Kidney (tissue), 14 donors: ENCODE data around the gene GPRC5C. TPM values are rescaled to one million over a fixed set of nuclear protein-coding genes. Genes with fewer than 3 reads are reported as not detected.
A peak's percentile ranks its signal among the peaks of the same experiment; 100 is the strongest.
"Not testable (repeated sequence)": the region's sequence is repeated elsewhere in the genome, so short reads cannot be mapped to it uniquely, and the experiment has no call there.

Source experiments
- DNase-seq, 5 donors: peaks; one replicate each; pipeline ENCODE4 v3.0.0-alpha.2; 2013 to 2020
- FAIRE-seq: peaks from 2 replicates; lab custom pipeline; 2012; peaks lifted over from hg19 to GRCh38; lab: Jason Lieb, UNC
- H3K27ac ChIP-seq, 2 donors: one replicate each; pipeline ENCODE4 v1.7.0; 2013; ENCODE audit warnings: low read depth in 2 of 2, low read length in 2 of 2, inconsistent platforms in 1 of 2
- H3K27me3 ChIP-seq: one replicate; pipeline ENCODE4 v1.7.1; 2013; ENCODE audit warnings: low read length, inconsistent platforms; ENCODE audit not compliant: control insufficient read depth, insufficient read depth
- H3K36me3 ChIP-seq, 3 donors: one replicate each; pipeline versions ENCODE4 v1.7.0 to v1.7.1; 2013; ENCODE audit warnings: low read length in 3 of 3, control low read depth in 1 of 3, inconsistent platforms in 1 of 3; ENCODE audit not compliant: insufficient read depth in 3 of 3, control insufficient read depth in 2 of 3
- H3K4me1 ChIP-seq, 3 donors: one replicate each; pipeline versions ENCODE4 v1.7.0 to v1.7.1; 2013; ENCODE audit warnings: low read length in 3 of 3, inconsistent platforms in 1 of 3, low read depth in 1 of 3; ENCODE audit not compliant: control insufficient read depth in 2 of 3, insufficient read depth in 2 of 3
- H3K4me3 ChIP-seq, 3 donors: one replicate each; pipeline versions ENCODE4 v1.7.0 to v1.8.1; 2013; ENCODE audit warnings: low read length in 3 of 3, control low read depth in 1 of 3, inconsistent platforms in 1 of 3
- H3K9ac ChIP-seq, 3 donors: one replicate each; pipeline versions ENCODE4 v1.7.0 to v1.7.1; 2013; ENCODE audit warnings: low read length in 3 of 3, control low read depth in 1 of 3, inconsistent platforms in 1 of 3
- H3K9me3 ChIP-seq, 3 donors: one replicate each; pipeline versions ENCODE4 v1.7.0 to v1.7.1; 2013; ENCODE audit warnings: low read length in 3 of 3, control low read depth in 1 of 3, inconsistent platforms in 1 of 3; ENCODE audit not compliant: control insufficient read depth in 2 of 3, insufficient read depth in 1 of 3
- CTCF ChIP-seq: IDR thresholded peaks from 3 replicates; pipeline ENCODE4 v1.5.1; 2012; ENCODE audit warnings: mild to moderate bottlenecking, moderate library complexity, borderline replicate concordance; ENCODE audit not compliant: insufficient read depth; ENCODE audit errors: extremely low read depth
- intact Hi-C: fragments of 100-400 bp; cut with DNase I; formaldehyde crosslinking; loops from one replicate; pipeline ENCODE4 v1.11.1; 2022
- polyA plus RNA-seq: library from polyadenylated mRNA; stranded (reverse); fragments of 350-450 nt; fragmentation: Illumina TruSeq; extraction: RNeasy Lipid Tissue Mini Kit (QIAGEN cat#74804); gene quantifications from one replicate; pipeline ENCODE4 v1.2.3, GENCODE V29; 2014; ENCODE audit warnings: low read depth, low replicate concordance; ENCODE audit not compliant: insufficient read depth
- total RNA-seq: library from RNA; stranded (reverse); fragmentation: NEBNext Ultra II Directional; extraction: Animal tissue kit (Norgen Biotek cat#: 25700); gene quantifications from one replicate; pipeline ENCODE4 v1.2.1, GENCODE V29; 2021
- donor health status: control.
- donor health status: control.
- donor health status: control.
- donor health status: control.
- donor health status: control.
- donor health status: DM: yes; HTN: yes; CAD: no.
- donor health status: Normal renal cell carcinoma (clear cell type).

Gene GPRC5C
- total and polyA plus RNA-seq, 2 donors from 2014 or later: 242 to 358 TPM

GRCh38 chr17:74403512-74404137 lies 28.3 kb upstream of the GPRC5C start:
- no peak for TF ChIP-seq CTCF
- H3K4me3 ChIP-seq: no peak overlapping the region
- H3K36me3 ChIP-seq: no peaks in the 10 kb centered on the region
- DNase-seq (no peak), FAIRE-seq (no peak)
- H3K27ac ChIP-seq: no peak overlapping the region
- no peaks in the 10 kb centered on the region for H3K27me3 ChIP-seq
- no peaks in the 10 kb centered on the region for H3K4me1 ChIP-seq
- no peaks in the 10 kb centered on the region for H3K9me3 ChIP-seq
- H3K9ac ChIP-seq: no peak overlapping the region
- intact Hi-C loops: no loop called here

- Histone ChIP-seq H3K9me3 (no peaks in the 10 kb centered on the region), H3K27me3 (no peaks in the 10 kb centered on the region), H3K4me1 (no peaks in the 10 kb centered on the region), H3K9ac (no peak overlapping the region), H3K4me3 (no peak overlapping the region), H3K27ac (no peak overlapping the region), H3K36me3 (no peaks in the 10 kb centered on the region)
- no peak for FAIRE-seq
- DNase-seq: peak in 1 of 5 donors; percentile 32
- no peak for TF ChIP-seq CTCF
- intact Hi-C loops: no loop called here
Observed at GRCh38 chr17:74404218-74404617, 27.7 kb upstream of the GPRC5C start.

- intact Hi-C loops: no loop called here
- H3K9me3 ChIP-seq: no peaks in the 10 kb centered on the region
- no peak for TF ChIP-seq CTCF
- no peak overlapping the region for H3K27ac ChIP-seq
- H3K4me3 ChIP-seq: no peak overlapping the region
- H3K36me3 ChIP-seq: no peaks in the 10 kb centered on the region
- DNase-seq (no peak), FAIRE-seq (no peak)
- H3K4me1 ChIP-seq: no peaks in the 10 kb centered on the region
- H3K9ac ChIP-seq: no peak overlapping the region
- H3K27me3 ChIP-seq: no peaks in the 10 kb centered on the region
Observed at GRCh38 chr17:74404789-74405188, 27.1 kb upstream of the GPRC5C start.

- H3K36me3 ChIP-seq, H3K9me3 ChIP-seq, H3K27me3 ChIP-seq, H3K4me3 ChIP-seq, H3K27ac ChIP-seq, H3K4me1 ChIP-seq, FAIRE-seq, H3K9ac ChIP-seq, DNase-seq, intact Hi-C loops: not testable (repeated sequence)
Observed at GRCh38 chr17:74405311-74405710, 26.6 kb upstream of the GPRC5C start.
